Motor neuron (in vitro differentiated cells): ENCODE data around the gene AGTPBP1. TPM values are rescaled to one million over a fixed set of nuclear protein-coding genes. Genes with fewer than 3 reads are reported as not detected.

Experiments used
- ATAC-seq, 8 experiments: fragments of 200-7000 bp; cut with Tn5 transposase; replicated peaks in 6 of 8; 2 replicates each; pipeline ENCODE4 v1.8.0; 2021; ENCODE audit warnings: mild to moderate bottlenecking in 8 of 8, moderate library complexity in 8 of 8
- H3K27ac ChIP-seq, 2 donors: fragments of 250-450 bp; sonication (Bioruptor Pico); 2 replicates each; pipeline ENCODE4 v1.9.0; 2021; ENCODE audit warnings: antibody characterized with exemption in 2 of 2, mild to moderate bottlenecking in 2 of 2, moderate library complexity in 1 of 2
- H3K4me1 ChIP-seq, 2 donors: fragments of 250-450 bp; sonication (Bioruptor Pico); replicated peaks in 1 of 2; 2 replicates each; pipeline ENCODE4 v1.6.1; 2021; ENCODE audit warnings: antibody characterized with exemption in 2 of 2, mild to moderate bottlenecking in 2 of 2, moderate library complexity in 1 of 2
- H3K4me3 ChIP-seq, 5 donors: fragments of 250-450 bp; sonication (Bioruptor Pico); 2 replicates each; pipeline ENCODE4 v1.9.0; 2021; ENCODE audit warnings: antibody characterized with exemption in 5 of 5, mild to moderate bottlenecking in 5 of 5, moderate library complexity in 4 of 5
- WGBS, 10 experiments: fragments of 450-650 bp; shearing (Covaris generic); methylation state at CpG; one replicate each; pipeline ENCODE4 v1.0.0; 2022; 5-methylcytosine and 5-hydroxymethylcytosine counted together
- in situ Hi-C, 9 experiments: fragments of 400-800 bp; cut with MboI; loops; one replicate each; pipeline ENCODE4 v1.15.0; 2021; ENCODE audit warnings: low sequenced_read_pairs in 9 of 9, low pct_unique_long_range_greater_than_20kb in 2 of 9; ENCODE audit not compliant: unreplicated experiment in 9 of 9
- total RNA-seq, 8 experiments: library from RNA; unstranded; fragments of 300-600 nt; gene quantifications; 2 replicates each; pipeline versions ENCODE4 v1.2.3 to v1.2.4, GENCODE V29; 2022

AGTPBP1 gene
- total RNA-seq, 8 experiments from 2014 or later, result 16.0 to 86.5 (median 66.2) TPM

DNA sequence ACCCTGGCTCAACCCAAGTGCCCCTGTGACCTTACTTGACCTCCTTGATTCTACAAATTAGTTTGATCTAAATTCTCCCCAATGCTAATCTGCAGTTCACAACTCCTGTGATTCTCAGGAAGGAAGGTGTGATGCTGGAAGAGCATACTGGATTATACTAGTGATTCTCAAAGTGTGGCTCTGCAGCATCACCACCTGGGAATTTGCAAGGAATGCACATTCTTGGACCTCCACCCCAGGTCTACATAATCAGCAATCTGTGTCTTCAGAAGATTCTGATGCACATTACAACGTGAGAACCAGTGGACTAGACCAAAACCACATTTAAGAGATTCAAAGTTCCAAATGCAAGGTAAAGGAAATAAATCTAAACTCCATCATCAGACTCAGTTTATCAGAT lies 198.6 kb downstream of the AGTPBP1 start:
- Histone ChIP-seq H3K4me1 (no peaks in the 10 kb centered on the region), H3K4me3 (no peak overlapping the region), H3K27ac (no peak overlapping the region)
- 0 to 83% (median 58%) methylated on average over 1 of the region's 1 CpG; no CpG with 5 or more reads in 3 of the 10 experiments for WGBS, 10 experiments
- ATAC-seq, result peak in 3 of 8 experiments; percentile 19 to 65 (median 26)
- in situ Hi-C loops, result no loop called here

DNA sequence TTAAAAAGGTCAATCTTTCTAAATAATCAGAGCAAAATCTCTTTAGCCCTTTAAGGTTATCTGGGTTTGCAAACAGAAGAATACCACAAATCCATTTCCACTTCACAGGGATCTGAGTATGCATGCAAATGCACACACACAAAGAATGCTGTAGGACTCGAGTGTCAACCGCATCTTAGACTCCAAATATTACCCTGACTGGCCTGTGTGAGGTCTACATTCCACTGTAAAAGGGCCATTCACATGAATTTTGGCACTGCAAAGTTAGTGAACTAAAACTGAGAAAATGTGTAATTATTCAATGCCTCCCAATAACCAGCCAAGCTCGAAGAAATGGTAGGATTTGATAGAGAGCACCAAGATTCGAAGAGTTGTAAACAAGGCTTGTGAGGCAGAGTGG lies 199.9 kb downstream of the AGTPBP1 start:
- in situ Hi-C loops, result no loop called here
- peak in 3 of 8 experiments; percentile 36 to 63 (median 59) for ATAC-seq
- Histone ChIP-seq H3K4me1 (no peaks in the 10 kb centered on the region), H3K27ac (no peak overlapping the region), H3K4me3 (no peak overlapping the region)
- WGBS, 10 experiments, result 40 to 94% (median 66%) methylated on average over 1 to 4 of the region's 4 CpGs; no CpG with 5 or more reads in 2 of the 10 experiments

DNA sequence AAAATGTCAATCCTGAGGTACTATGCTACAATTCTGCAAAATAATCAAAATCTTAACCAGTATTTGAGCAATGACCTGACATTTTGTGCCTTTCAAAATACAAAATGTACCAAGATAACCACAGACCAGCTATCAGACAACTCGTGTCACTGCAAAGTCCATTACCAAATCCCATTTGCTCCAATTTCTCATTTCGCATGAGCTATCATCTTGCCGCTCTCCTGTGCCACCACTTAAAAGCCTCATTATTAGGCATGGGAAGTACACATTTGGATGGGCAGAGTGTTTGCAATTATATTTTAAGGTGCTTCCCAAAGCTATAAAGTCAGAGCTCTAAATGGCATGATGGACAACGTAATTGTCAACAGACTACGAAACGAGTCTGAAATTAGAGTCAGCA lies 205.2 kb downstream of the AGTPBP1 start:
- Histone ChIP-seq H3K27ac (no peak overlapping the region), H3K4me3 (no peak overlapping the region), H3K4me1 (no peaks in the 10 kb centered on the region)
- WGBS, 10 experiments, result 67 to 100% (median 91%) methylated on average over 1 to 6 of the region's 6 CpGs
- ATAC-seq, result no peak
- in situ Hi-C loops, result no loop called here

DNA sequence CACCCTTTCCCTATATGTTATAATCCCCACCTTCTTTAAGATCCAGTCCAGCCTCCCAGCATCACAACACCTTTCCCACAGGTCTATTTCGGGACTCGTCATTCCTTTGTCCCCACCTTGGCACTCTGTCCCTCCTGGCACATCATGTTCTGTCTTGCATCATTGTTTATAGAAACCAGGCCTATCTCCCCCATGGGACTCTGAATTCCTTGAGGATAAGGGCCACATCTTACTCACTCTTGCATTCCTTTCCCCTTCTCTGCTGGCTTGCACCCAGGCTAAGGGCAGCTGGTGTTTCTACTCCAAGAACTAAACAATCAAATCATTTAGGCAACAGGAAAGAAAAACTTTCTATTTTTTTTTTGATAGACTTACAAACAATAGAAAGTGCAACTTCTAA lies 205.7 kb downstream of the AGTPBP1 start:
- Histone ChIP-seq H3K4me3 (no peak overlapping the region), H3K4me1 (no peaks in the 10 kb centered on the region), H3K27ac (no peak overlapping the region)
- ATAC-seq, result no peak
- 0 to 100% (median 92%) methylated on average over 1 to 2 of the region's 2 CpGs; no CpG with 5 or more reads in 2 of the 10 experiments for WGBS, 10 experiments
- in situ Hi-C loops, result no loop called here

DNA sequence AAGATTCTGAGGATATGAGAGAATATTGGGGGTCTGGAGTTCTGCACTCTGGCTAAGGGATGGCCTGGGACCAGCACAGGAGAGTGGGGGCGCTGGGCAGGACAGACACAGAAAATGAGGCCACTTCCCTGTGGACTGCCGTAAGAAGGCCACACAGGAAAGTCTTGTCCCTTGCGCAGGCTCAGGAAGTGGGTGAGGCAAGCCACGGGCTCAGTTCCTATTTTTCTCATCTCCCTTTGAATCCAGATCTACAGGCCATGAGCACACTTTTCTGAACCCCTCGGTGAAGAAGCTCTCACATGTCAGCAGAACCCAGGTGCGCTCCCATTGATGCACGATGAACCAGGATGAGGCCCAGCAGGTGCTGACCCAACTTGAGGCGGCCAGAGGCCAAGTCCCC lies 207.4 kb downstream of the AGTPBP1 start:
- H3K27ac ChIP-seq, result no peak overlapping the region
- ATAC-seq, result no peak
- 50 to 93% (median 81%) methylated on average over 2 to 4 of the region's 8 CpGs; no CpG with 5 or more reads in 5 of the 10 experiments for WGBS, 10 experiments
- H3K4me1 ChIP-seq, result no peaks in the 10 kb centered on the region
- H3K4me3 ChIP-seq, result no peak overlapping the region
- in situ Hi-C loops, result no loop called here

DNA sequence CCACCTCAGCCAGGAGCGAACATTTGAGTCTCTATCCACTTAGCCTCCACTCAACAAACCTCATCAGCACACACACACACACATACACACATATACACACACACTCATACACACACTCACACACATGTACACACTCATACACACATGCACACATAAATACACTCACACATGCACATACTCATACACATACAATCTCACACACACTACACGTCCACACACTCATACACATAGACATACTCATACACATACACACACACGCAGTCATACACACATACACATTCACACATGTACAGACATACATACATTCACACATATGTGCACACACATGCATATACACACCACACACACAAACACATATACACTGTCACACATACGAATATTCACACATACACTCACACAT lies 208.2 kb downstream of the AGTPBP1 start:
- in situ Hi-C loops, result no loop called here
- no peak overlapping the region for H3K27ac ChIP-seq
- no peak for ATAC-seq
- H3K4me3 ChIP-seq, result no peak overlapping the region
- WGBS, 10 experiments, result 0 to 100% (median 83%) methylated on average over 1 to 3 of the region's 4 CpGs; no CpG with 5 or more reads in 4 of the 10 experiments
- no peaks in the 10 kb centered on the region for H3K4me1 ChIP-seq

DNA sequence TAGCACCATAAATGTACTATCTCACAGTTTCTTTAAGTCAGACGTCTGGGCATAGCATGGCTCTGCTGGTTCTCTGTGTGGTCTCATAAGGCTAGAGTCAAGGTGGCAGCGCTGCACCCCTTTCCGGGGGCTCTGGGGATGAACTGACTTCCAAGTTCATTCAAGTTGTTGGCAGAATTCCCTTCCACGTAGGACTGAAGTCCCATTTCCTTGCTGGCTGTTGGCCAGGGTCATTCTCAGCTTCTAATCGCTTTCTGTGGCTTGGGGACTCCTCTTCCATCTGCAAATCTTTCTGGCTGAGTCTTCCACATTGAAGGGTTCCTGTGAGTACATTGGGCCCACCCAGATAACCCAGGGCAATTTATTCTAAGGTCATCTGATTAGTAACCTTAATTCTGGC lies 211.0 kb downstream of the AGTPBP1 start:
- H3K4me3 ChIP-seq, result no peak overlapping the region
- WGBS, 10 experiments, result 20 to 100% (median 76%) methylated on average over 1 to 4 of the region's 5 CpGs; no CpG with 5 or more reads in 4 of the 10 experiments
- H3K4me1 ChIP-seq, result no peaks in the 10 kb centered on the region
- H3K27ac ChIP-seq, result no peak overlapping the region
- in situ Hi-C loops, result no loop called here
- no peak for ATAC-seq

DNA sequence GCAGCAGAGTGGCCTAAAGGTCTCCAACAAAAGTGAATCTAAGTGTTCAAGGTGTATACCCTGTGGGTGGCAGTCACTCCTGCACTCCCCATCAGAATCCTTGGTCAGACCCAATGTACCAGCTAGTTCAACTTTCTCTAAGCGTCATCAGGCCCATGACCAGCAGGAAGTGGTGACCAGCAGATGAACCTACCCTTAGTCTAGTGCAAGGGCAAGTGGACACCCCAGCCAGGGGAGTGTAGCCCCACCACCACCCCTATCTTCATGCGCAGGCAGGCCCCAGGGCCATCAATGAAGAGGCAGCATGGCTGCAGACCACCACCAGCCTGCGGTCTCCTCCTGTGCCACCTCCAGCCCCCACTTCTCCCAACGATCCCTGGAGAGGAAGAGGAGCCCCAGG lies 213.1 kb downstream of the AGTPBP1 start:
- in situ Hi-C loops, result no loop called here
- H3K4me3 ChIP-seq, result no peak overlapping the region
- WGBS, 10 experiments, result 31 to 80% (median 70%) methylated on average over 2 of the region's 4 CpGs; no CpG with 5 or more reads in 7 of the 10 experiments
- H3K27ac ChIP-seq, result no peak overlapping the region
- no peak for ATAC-seq
- H3K4me1 ChIP-seq, result no peaks in the 10 kb centered on the region

DNA sequence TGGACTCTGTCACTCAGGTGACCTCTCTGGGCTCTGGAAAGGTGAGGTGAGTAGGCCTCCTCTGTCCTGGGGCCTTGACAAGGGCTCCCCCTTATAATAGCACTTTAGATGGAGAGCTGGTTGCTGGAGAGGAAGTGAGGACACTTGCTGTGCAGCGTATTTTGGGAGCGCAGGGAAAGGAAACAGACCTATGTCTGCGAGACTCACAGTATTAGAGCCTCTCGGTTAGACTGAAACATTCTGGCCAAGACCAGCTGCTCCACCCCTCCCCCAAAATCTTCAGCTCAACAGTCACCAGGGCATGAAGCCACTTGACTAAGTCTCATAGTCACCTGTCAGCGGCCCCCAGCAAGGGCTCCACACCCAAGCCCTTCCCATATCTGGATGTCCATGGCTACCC lies 213.6 kb downstream of the AGTPBP1 start:
- Histone ChIP-seq H3K4me1 (no peaks in the 10 kb centered on the region), H3K27ac (no peak overlapping the region), H3K4me3 (no peak overlapping the region)
- 60 to 100% (median 81%) methylated on average over 1 to 4 of the region's 5 CpGs; no CpG with 5 or more reads in 4 of the 10 experiments for WGBS, 10 experiments
- no peak for ATAC-seq
- in situ Hi-C loops, result no loop called here

DNA sequence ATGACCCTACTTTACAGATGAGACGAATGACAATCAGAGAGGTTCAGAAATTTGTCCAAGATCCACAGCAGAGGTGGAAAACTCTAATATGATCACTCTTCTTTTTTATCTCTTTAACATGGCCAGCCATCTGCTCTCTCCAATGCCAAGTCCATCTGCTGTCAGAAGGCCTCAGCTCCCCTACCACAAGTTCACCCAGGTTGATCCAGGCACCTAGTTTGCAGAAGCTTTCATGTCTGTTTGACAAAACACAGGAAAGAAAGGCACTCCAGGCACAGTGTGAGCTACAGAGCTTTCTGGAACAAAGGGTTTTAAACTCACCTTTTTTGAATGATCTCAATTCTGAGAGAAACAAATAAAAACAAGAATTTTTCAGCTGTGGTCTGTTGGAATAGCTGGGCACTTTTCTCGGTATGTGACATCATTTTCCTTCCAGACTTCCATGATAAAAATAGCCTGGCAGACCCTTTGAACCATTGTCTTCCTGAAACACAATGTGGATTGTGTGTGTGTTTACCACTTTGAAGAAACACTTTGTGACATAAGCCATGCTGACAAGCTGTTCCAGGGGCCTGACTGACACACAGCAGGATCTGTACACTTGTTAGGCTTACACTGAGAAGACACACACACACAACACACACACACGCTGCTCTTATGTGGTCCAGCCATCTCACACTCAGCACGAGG lies 214.3 kb downstream of the AGTPBP1 start:
- Histone ChIP-seq H3K27ac (no peak overlapping the region), H3K4me1 (no peaks in the 10 kb centered on the region), H3K4me3 (no peak overlapping the region)
- in situ Hi-C loops, result no loop called here
- WGBS, 10 experiments, result 0 to 86% (median 66%) methylated on average over 1 to 4 of the region's 4 CpGs; no CpG with 5 or more reads in 2 of the 10 experiments
- peak in 1 of 8 experiments; percentile 29 for ATAC-seq

DNA sequence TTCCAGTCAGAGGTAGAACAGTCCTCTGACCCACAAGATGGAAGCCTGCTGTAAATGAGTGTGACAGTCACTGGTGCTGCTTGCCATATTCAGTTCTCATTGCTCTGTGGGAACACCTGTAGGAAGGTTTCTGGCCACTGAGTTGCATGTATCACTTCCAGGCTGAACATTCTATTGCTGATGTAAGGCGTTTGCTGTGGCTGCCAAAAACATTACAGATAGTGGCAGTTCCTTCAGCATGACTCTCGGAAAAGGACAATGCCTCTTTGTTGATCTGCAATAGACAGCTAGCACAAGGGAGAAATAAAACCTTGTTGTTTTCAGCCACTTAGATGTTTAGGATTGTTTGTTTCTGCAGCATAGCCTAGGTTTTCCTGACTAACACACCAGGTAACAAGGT lies 217.2 kb downstream of the AGTPBP1 start:
- no peaks in the 10 kb centered on the region for H3K4me1 ChIP-seq
- no peak overlapping the region for H3K27ac ChIP-seq
- in situ Hi-C loops, result no loop called here
- 0 to 90% (median 80%) methylated on average over 1 to 2 of the region's 2 CpGs; no CpG with 5 or more reads in 4 of the 10 experiments for WGBS, 10 experiments
- no peak for ATAC-seq
- no peak overlapping the region for H3K4me3 ChIP-seq

DNA sequence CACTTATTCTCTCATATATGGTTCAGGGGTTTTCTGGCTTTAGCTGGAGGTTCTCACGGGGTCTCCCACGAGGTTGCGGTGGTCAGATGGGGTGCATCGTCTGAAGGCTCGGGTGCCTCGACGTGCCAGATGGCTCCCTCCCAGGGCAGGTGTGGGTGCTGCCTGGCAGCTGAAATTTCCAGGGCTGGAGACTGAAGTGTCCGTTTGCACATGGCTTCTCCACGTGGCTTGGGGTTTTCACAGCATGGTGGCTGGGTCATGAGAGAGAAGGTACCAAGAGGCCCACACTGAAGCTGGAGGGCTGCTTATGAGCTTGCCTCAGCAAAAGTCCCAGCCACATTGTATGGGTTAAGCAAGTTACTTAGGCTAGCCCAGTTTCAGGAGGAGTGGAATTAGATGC lies 218.6 kb downstream of the AGTPBP1 start:
- no peaks in the 10 kb centered on the region for H3K4me1 ChIP-seq
- WGBS, 10 experiments, result 69 to 100% (median 75%) methylated on average over 1 to 7 of the region's 9 CpGs; no CpG with 5 or more reads in 7 of the 10 experiments
- in situ Hi-C loops, result no loop called here
- peak in 1 of 8 experiments; percentile 6 for ATAC-seq
- H3K4me3 ChIP-seq, result no peak overlapping the region
- H3K27ac ChIP-seq, result no peak overlapping the region

DNA sequence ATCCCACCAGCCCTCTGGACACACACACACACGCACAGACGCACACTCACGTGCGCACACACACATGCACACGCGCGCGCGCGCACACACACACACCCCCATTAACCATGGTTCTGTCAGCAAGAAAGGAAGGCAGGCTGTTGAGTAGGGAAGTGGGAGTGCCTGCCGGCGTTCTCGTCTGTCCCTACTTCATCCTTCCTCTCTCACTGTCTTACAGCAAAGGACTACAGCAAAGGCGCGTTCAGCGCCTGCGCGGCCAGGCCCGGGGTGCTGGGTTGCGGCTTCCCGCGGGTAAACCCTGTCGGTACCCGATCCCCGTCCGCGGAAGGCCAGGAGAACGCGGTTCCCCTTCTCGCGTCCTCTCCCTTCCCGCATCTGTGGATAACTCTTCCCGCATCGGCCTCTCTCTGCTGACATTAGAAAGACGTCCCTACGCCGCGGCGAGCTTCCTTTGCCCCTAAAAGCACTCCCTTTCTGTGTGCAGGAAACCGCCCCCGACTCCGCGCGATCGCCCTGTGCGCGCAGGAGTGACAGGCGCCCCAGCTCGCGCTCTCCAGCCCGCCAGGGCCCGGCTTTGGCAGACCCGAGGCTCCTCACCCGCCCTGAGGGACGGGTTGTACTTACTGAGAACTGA lies 219.2 kb downstream of the AGTPBP1 start:
- 3 to 76% (median 32%) methylated on average over 6 to 32 of the region's 55 CpGs; no CpG with 5 or more reads in 2 of the 10 experiments for WGBS, 10 experiments
- H3K4me3 ChIP-seq, result peak overlapping the region; percentile 9 to 36 (median 24)
- no peaks in the 10 kb centered on the region for H3K4me1 ChIP-seq
- peak; percentile 74 to 95 (median 88) for ATAC-seq
- in situ Hi-C loops, result no loop called here
- no peak overlapping the region for H3K27ac ChIP-seq
